ENCODE data around the gene CWC25. TPM values are rescaled to one million over a fixed set of nuclear protein-coding genes. Genes with fewer than 3 reads are reported as not detected.

Gene CWC25
- total and polyA plus RNA-seq, 2 of the 13 experiments (the other 11 are each of a cell fraction or from before 2014, with no cell fraction given) = 15.6 to 22.7 TPM

GRCh38 chr17:38824899-38825761 lies at the start of gene CWC25 (continued):
- TF ChIP-seq TFAP4 (IDR thresholded peaks at IDR 0.05; ENCODE audit: borderline replicate concordance, low read depth) = no peak
- TF ChIP-seq HNF4A (CRISPR knock-in tag; IDR thresholded peaks at IDR 0.05) = peak; percentile 56
- peak; percentile 83 for TF ChIP-seq RFXANK (CRISPR knock-in tag; IDR thresholded peaks at IDR 0.05)
- 0 out of 2 replicates have a peak, but pooled peaks have one; percentile 73 for TF ChIP-seq NR1H2 (CRISPR knock-in tag; IDR thresholded peaks at IDR 0.05; ENCODE audit: borderline replicate concordance, low read depth)
- TF ChIP-seq AHR (CRISPR knock-in tag; IDR thresholded peaks at IDR 0.05) = 0 out of 2 replicates have a peak, but pooled peaks have one; percentile 92
- peak; percentile 68; the same call in 1 of the 2 replicates for TF ChIP-seq HNF4G (IDR thresholded peaks at IDR 0.05; ENCODE audit: borderline replicate concordance, low read depth, low read length)
- TF ChIP-seq HNF4G (CRISPR knock-in tag; IDR thresholded peaks at IDR 0.05; ENCODE audit: borderline replicate concordance, low read depth) = peak; percentile 69; the same call in 1 of the 2 replicates
- TF ChIP-seq HNRNPL (IDR thresholded peaks at IDR 0.05; ENCODE audit: low read depth, low read length) = peak; percentile 80; the same call in 1 of the 2 replicates
- peak; percentile 76; the same call in 1 of the 2 replicates for TF ChIP-seq HNF1A (IDR thresholded peaks at IDR 0.05; ENCODE audit: low read depth)
- peak; percentile 78 for TF ChIP-seq HNF1A (CRISPR knock-in tag; IDR thresholded peaks at IDR 0.05; ENCODE audit: borderline replicate concordance)
- TF ChIP-seq RFX1 (IDR thresholded peaks at IDR 0.05) = peak; percentile 75
- peak; percentile 61; the same call in 1 of the 2 replicates for TF ChIP-seq ZNF335 (CRISPR knock-in tag; IDR thresholded peaks at IDR 0.05)
- 0 out of 2 replicates have a peak, but pooled peaks have one; percentile 36 for TF ChIP-seq JUND (CRISPR knock-in tag; IDR thresholded peaks at IDR 0.05)
- TF ChIP-seq MAX (IDR thresholded peaks at IDR 0.05) = peak; percentile 91
- TF ChIP-seq MED8 (CRISPR knock-in tag; IDR thresholded peaks at IDR 0.05; ENCODE audit: insufficient replicate concordance) = peak; percentile 81
- TF ChIP-seq, protein P1, sequence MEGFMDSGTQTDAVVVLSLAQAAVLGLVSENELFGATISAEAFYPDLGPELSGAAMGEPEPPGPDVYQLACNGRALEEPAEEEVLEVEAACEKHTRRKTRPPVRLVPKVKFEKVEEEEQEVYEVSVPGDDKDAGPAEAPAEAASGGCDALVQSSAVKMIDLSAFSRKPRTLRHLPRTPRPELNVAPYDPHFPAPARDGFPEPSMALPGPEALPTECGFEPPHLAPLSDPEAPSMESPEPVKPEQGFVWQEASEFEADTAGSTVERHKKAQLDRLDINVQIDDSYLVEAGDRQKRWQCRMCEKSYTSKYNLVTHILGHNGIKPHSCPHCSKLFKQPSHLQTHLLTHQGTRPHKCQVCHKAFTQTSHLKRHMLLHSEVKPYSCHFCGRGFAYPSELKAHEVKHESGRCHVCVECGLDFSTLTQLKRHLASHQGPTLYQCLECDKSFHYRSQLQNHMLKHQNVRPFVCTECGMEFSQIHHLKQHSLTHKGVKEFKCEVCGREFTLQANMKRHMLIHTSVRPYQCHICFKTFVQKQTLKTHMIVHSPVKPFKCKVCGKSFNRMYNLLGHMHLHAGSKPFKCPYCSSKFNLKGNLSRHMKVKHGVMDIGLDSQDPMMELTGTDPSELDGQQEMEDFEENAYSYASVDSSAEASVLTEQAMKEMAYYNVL (CRISPR knock-in tag; IDR thresholded peaks at IDR 0.05; ENCODE audit: borderline replicate concordance) = peak; percentile 97
- peak; percentile 97 for TF ChIP-seq CBFB (CRISPR knock-in tag; IDR thresholded peaks at IDR 0.05)
- TF ChIP-seq CBX1 (IDR thresholded peaks at IDR 0.05; ENCODE audit: low read depth) = peak; percentile 88
- TF ChIP-seq, protein P2, sequence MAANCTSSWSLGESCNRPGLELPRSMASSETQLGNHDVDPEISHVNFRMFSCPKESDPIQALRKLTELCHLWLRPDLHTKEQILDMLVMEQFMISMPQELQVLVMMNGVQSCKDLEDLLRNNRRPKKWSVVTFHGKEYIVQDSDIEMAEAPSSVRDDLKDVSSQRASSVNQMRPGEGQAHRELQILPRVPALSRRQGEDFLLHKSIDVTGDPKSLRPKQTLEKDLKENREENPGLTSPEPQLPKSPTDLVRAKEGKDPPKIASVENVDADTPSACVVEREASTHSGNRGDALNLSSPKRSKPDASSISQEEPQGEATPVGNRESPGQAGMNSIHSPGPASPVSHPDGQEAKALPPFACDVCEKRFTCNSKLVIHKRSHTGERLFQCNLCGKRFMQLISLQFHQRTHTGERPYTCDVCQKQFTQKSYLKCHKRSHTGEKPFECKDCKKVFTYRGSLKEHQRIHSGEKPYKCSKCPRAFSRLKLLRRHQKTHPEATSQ (CRISPR knock-in tag; IDR thresholded peaks at IDR 0.05; ENCODE audit: borderline replicate concordance) = peak; percentile 63; the same call in 1 of the 2 replicates
- TF ChIP-seq ARHGAP35 (CRISPR knock-in tag; IDR thresholded peaks at IDR 0.05; ENCODE audit: borderline replicate concordance) = peak; percentile 70; the same call in 1 of the 2 replicates
- TF ChIP-seq SP140L (CRISPR knock-in tag; IDR thresholded peaks at IDR 0.05; ENCODE audit: borderline replicate concordance) = no peak; the same call in 1 of the 2 replicates

All from HepG2 (cell line).